Motor neuron (in vitro differentiated cells): ENCODE results near the gene MMP8. TPM values are rescaled to one million over a fixed set of nuclear protein-coding genes. Genes with fewer than 3 reads are reported as not detected.

Source experiments
- ATAC-seq, 8 experiments: fragments of 200-7000 bp; cut with Tn5 transposase; replicated peaks in 6 of 8; 2 replicates each; pipeline ENCODE4 v1.8.0; 2021; ENCODE audit warnings: mild to moderate bottlenecking in 8 of 8, moderate library complexity in 8 of 8
- H3K27ac ChIP-seq, 2 donors: fragments of 250-450 bp; sonication (Bioruptor Pico); 2 replicates each; pipeline ENCODE4 v1.9.0; 2021; ENCODE audit warnings: antibody characterized with exemption in 2 of 2, mild to moderate bottlenecking in 2 of 2, moderate library complexity in 1 of 2
- H3K4me1 ChIP-seq, 2 donors: fragments of 250-450 bp; sonication (Bioruptor Pico); replicated peaks in 1 of 2; 2 replicates each; pipeline ENCODE4 v1.6.1; 2021; ENCODE audit warnings: antibody characterized with exemption in 2 of 2, mild to moderate bottlenecking in 2 of 2, moderate library complexity in 1 of 2
- H3K4me3 ChIP-seq, 5 donors: fragments of 250-450 bp; sonication (Bioruptor Pico); 2 replicates each; pipeline ENCODE4 v1.9.0; 2021; ENCODE audit warnings: antibody characterized with exemption in 5 of 5, mild to moderate bottlenecking in 5 of 5, moderate library complexity in 4 of 5
- WGBS, 10 experiments: fragments of 450-650 bp; shearing (Covaris generic); methylation state at CpG; one replicate each; pipeline ENCODE4 v1.0.0; 2022; 5-methylcytosine and 5-hydroxymethylcytosine counted together
- in situ Hi-C, 9 experiments: fragments of 400-800 bp; cut with MboI; loops; one replicate each; pipeline ENCODE4 v1.15.0; 2021; ENCODE audit warnings: low sequenced_read_pairs in 9 of 9, low pct_unique_long_range_greater_than_20kb in 2 of 9; ENCODE audit not compliant: unreplicated experiment in 9 of 9
- total RNA-seq, 8 experiments: library from RNA; unstranded; fragments of 300-600 nt; gene quantifications; 2 replicates each; pipeline versions ENCODE4 v1.2.3 to v1.2.4, GENCODE V29; 2022

MMP8 gene
- total RNA-seq, 8 experiments from 2014 or later: 0.10 to 0.32 (median 0.21) TPM; not detected in 3

DNA sequence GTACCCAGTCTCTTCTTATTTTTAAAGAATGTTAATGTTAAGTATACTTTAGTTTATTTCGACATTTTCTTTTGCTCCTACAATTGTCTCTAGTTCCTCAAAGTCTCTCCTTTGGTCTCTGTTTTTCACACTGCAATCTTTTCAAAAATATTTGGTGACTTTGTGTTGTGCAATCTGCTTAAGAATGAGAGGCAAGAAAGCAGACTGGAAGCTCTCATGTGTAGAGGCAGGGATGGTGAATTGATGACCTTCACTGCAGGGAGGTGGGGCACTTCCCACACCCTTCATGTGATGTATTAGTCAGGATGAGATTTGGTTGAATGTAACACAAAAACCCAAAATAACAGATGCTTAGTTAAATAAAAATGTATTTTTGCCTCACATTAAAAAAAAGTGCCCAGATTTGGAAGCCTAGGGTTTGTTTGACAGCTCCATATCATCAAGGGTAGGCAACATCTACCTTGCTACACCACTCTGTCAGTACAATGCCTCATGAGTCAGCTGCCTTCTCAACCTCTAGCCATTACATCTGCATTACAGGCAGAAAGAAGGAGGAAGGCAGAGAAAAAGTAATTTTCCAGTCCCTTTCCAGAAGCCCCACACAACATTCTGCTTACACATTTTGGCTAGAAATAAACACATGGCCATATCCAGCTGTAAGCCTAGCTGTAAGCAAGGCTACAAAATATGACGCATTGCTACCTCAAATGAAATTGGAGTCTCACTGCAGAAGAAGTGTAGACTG, 15.4 kb downstream of the MMP8 start:
- no peak overlapping the region for H3K4me3 ChIP-seq
- no peak overlapping the region for H3K27ac ChIP-seq
- H3K4me1 ChIP-seq: no peaks in the 10 kb centered on the region
- WGBS, 10 experiments: 44 to 100% (median 88%) methylated on average over 1 to 2 of the region's 2 CpGs
- in situ Hi-C loops: no loop called here
- ATAC-seq: peak in 2 of 8 experiments; percentile 87 to 94

DNA sequence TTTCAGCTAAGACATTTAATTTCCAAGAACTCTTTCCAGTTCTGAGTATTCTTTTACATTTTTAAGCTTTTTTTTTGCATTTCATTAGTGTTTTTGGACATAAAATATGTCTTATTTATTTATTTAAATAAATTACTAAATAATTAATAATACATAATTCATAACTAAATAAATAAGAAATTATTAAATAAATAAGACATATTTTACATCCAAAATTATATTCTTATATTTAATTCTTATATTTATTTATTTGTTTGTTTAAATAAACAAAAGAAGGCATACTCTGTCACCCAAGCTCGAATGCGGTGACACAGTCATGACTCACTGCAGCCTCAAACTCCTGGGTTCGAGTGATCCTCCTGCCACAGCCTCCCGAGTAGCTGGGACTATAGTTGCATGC, 16.1 kb downstream of the MMP8 start:
- Histone ChIP-seq H3K4me1 (no peaks in the 10 kb centered on the region), H3K27ac (no peak overlapping the region), H3K4me3 (no peak overlapping the region)
- 51 to 90% (median 81%) methylated on average over 2 to 4 of the region's 4 CpGs for WGBS, 10 experiments
- no peak for ATAC-seq
- in situ Hi-C loops: no loop called here

DNA sequence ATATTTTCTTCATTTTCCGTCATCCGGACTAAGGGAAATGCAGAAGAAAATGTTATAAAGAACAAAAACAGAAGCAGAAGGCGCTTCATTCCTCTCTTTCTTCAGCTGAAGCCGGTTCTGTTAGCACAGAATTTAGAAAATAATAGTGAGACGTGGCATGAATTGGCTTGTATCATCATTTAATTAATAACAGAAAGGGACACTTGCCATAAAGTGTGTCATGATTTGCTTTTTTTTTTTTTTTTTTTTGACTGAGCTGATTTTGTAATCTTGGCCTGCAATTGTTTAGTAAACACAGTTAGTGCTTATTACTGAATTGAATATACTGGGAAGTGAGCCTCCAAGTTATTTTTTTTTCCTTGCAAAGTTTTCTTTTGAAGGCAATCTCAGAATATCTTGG, 19.1 kb downstream of the MMP8 start, which contains the start of gene MMP27:
Gene MMP27 (minus strand): TSS at position 144 of the 400 bp plus-strand sequence. CDS start 55 bp downstream, at position 89.
- in situ Hi-C loops: no loop called here
- Histone ChIP-seq H3K4me1 (no peaks in the 10 kb centered on the region), H3K27ac (no peak within 1 kb of the TSS), H3K4me3 (no peak within 1 kb of the TSS)
- WGBS, 10 experiments: 6 to 70% (median 29%) methylated on average over 4 to 5 of the region's 5 CpGs; no CpG with 5 or more reads in 3 of the 10 experiments
- no peak for ATAC-seq

DNA sequence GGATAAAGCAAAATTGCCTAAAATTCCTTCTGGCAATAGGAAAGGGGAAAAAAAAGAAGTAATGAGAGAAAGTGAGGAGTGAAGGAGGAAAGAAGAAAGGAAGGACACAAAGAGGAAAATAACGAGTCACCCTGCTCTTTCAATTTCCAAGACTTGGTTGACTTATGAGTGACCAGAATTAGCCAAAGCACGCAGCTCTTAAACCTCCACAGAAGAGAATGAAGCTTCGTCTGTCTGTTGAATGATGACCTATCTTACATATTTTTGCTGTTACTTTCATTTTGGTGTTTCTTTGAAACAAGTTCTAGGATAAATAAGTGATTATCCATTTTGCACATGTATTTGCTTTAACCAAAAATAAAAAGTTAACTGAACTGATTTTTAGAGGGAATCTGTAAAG, 19.9 kb downstream of the MMP8 start:
- Histone ChIP-seq H3K4me1 (no peaks in the 10 kb centered on the region), H3K27ac (no peak overlapping the region), H3K4me3 (no peak overlapping the region)
- 2 to 94% (median 81%) methylated on average over 1 to 3 of the region's 3 CpGs for WGBS, 10 experiments
- ATAC-seq: no peak
- in situ Hi-C loops: no loop called here

DNA sequence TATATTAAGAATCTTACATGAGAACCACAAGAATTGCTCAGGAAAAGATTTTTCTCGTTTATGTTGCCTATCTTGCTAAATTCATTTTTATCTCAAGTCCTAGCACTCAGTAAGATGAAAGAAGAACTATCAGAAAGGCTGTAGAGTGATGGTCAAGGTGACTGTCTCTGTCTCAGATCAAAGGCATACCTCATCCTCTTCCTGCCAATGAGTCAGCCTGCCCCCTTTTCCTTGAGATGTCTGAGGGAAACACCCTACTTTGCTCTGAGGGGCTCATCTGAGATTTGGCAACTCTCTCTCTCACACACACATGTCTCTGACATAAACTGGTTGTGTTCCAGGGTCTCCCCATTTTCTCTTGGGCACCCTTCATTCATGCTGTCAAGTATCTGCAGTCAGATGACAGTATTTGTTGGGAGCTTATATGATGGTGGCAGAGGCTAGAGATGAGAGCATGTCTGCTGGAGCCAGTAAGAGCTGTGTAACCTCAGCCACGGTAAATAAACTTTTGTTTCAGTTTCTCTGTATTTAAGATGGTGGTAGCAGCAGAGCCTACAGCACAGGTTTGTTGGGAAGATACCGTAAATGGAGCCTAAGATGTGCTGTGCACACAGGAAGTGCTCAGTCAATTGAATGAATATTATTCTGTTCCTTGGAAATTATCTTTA, 20.8 kb downstream of the MMP8 start:
- Histone ChIP-seq H3K4me1 (no peaks in the 10 kb centered on the region), H3K4me3 (no peak overlapping the region), H3K27ac (no peak overlapping the region)
- WGBS, 10 experiments: 35 to 81% (median 50%) methylated on average over 1 to 3 of the region's 3 CpGs; no CpG with 5 or more reads in 1 of the 10 experiments
- in situ Hi-C loops: no loop called here
- ATAC-seq: no peak

DNA sequence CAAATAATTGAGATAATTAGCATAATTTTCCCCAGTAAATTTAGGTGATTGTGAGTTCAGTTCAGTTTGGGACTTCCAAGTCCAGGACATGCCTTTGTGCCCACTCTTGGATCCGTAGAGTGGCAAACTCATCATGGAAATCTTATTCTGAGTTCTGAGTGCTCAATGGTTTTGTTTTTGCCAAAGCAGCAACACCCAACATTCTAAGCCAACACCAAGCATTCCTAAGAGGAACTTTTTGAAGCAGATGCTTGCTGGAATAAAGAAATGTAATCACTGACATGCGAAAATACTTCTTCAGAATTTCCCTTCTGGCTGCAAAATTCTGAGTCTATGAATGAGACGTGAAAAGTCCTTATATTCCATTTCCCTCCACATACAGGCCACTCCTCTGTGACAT, 29.6 kb downstream of the MMP8 start:
- Histone ChIP-seq H3K4me3 (no peak overlapping the region), H3K4me1 (no peaks in the 10 kb centered on the region), H3K27ac (no peak overlapping the region)
- in situ Hi-C loops: no loop called here
- ATAC-seq: peak in 1 of 8 experiments; percentile 40
- whole genome bisulfite sequencing, 10 experiments: 0 to 100% (median 80%) methylated on average over 1 to 3 of the region's 3 CpGs; no CpG with 5 or more reads in 3 of the 10 experiments

DNA sequence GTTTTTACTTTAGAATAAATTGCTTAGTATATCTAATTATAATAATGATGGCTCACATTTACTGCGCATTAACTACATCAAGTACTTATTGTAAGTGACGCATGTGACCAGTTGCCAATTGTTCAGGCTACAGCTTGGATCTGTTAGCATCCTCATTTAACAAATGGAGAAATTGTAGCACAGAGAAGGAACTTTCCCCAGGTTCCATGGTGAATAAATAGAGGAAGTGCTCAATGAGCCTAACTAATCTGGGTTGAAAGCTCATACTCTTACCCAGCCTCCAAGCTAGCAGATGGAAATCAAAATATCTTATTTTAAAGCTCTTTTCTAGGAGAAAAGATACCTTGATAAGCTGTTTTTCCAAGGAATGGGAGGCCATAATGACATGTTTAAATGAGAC, 39.0 kb downstream of the MMP8 start:
- no peak overlapping the region for H3K27ac ChIP-seq
- ATAC-seq: no peak
- in situ Hi-C loops: no loop called here
- no peaks in the 10 kb centered on the region for H3K4me1 ChIP-seq
- WGBS, 10 experiments: 83 to 100% (median 95%) methylated on average over 1 to 2 of the region's 2 CpGs; no CpG with 5 or more reads in 3 of the 10 experiments
- no peak overlapping the region for H3K4me3 ChIP-seq

DNA sequence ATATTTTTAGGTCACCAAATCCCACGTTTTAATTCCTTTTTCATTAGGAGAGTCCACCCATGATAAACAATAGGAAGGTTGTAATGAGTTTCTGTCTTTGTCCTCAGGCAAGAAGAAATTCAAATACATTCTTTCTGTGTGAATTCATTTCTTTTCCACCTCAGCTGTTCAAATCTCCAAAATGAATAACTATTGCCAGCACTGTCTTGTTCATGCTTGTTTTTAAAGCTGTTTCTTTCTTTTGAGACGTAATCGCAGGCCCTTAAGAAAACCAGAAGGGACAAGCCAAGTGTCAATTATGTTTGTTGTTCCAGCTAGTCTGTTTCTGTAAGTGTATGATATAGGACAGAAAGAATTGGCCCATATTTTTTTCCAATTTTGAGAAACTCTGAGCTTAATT, 39.4 kb downstream of the MMP8 start:
- ATAC-seq: peak in 3 of 8 experiments; percentile 66 to 79 (median 68)
- Histone ChIP-seq H3K4me1 (no peaks in the 10 kb centered on the region), H3K4me3 (no peak overlapping the region), H3K27ac (no peak overlapping the region)
- in situ Hi-C loops: no loop called here
- 3 to 82% (median 54%) methylated on average over 1 to 3 of the region's 3 CpGs; no CpG with 5 or more reads in 2 of the 10 experiments for WGBS, 10 experiments

DNA sequence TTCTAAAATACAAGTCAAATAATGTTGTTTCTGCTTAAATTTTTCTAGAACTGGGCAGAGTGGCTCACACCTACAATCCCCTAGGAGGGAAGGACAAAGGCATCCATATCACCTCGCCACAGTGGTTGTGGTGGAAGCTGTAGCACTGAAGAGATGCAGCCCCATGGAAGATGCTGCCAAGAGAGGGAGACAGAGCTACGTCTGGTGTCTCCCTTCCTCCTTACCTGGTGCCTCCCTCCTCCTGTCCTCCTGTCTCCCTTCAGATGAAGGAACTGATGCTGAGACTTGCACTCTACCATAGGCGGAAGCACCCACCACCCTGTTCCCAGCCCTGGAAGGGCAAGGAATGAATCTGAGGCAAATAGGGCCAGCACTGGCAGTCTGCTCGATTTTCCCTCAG, 41.5 kb downstream of the MMP8 start:
- Histone ChIP-seq H3K4me3 (no peak overlapping the region), H3K4me1 (no peaks in the 10 kb centered on the region), H3K27ac (no peak overlapping the region)
- ATAC-seq: no peak
- in situ Hi-C loops: no loop called here
- WGBS, 10 experiments: 27 to 100% (median 86%) methylated on average over 1 to 3 of the region's 4 CpGs; no CpG with 5 or more reads in 2 of the 10 experiments

DNA sequence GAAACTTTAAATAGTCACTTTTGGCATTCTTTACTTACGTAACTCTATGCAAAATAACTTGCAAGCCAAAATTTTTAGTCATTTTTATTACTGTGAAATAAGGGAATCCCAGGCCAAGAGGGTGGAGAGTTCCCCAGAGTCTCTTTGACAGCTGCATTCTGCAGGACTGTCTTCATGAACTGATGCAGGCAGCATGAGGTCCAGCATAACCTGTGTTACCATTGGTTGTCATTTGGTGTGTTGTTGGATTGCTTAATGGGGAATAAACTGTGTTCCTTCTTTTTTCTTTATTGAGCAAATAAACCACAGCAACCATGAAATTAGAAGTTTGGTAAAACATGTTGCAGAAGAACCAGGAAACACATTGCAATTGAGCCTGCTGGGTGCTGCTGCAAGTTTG, 43.8 kb downstream of the MMP8 start:
- WGBS, 10 experiments: 83 to 100% (median 100%) methylated on average over 1 of the region's 1 CpG; no CpG with 5 or more reads in 6 of the 10 experiments
- Histone ChIP-seq H3K4me1 (no peaks in the 10 kb centered on the region), H3K4me3 (no peak overlapping the region), H3K27ac (no peak overlapping the region)
- ATAC-seq: peak in 2 of 8 experiments; percentile 41 to 48
- in situ Hi-C loops: no loop called here

DNA sequence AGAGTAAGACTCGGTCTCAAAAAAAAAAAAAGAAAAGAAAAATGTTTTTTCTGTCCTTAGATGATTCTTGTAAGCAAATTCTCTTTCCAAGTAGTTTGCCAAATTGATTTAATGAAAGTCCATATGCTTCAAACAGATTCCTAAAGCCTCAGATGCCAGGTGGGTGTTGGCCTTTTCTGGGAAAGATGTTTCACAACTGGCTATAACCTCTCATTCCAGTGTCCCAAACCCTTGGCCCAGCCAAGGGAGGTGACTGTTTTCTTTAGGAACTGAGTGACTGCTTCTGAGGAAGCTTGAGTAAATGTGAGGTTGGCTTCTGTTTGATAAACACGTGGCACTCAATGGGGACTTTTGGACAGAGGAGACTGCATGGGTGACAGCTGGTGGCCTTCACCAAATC, 46.7 kb downstream of the MMP8 start:
- in situ Hi-C loops: no loop called here
- Histone ChIP-seq H3K27ac (no peak overlapping the region), H3K4me1 (no peaks in the 10 kb centered on the region), H3K4me3 (no peak overlapping the region)
- peak in 2 of 8 experiments; percentile 33 to 43 for ATAC-seq
- 0 to 100% (median 76%) methylated on average over 1 to 2 of the region's 2 CpGs; no CpG with 5 or more reads in 2 of the 10 experiments for WGBS, 10 experiments

DNA sequence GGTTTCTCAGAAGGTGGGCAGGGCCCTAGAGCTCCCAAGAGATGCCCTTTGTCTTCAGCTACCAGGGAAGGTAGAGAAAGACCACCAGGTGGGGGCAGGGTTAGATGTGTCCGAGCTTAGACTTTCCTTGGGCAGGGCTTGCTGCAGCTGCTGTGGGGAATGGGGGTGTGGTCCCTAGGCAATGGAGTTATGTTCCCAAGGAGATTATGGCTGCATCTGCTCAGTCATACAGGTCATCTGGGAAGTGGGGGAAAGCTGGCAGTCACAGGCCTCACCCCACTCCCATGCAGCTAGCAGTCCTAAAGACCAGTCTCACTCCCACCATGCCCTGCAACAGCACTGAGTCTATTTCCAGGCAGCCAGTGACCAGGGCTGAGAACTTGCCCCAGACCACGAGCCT, 48.7 kb downstream of the MMP8 start:
- 17 to 83% (median 50%) methylated on average over 1 to 2 of the region's 2 CpGs; no CpG with 5 or more reads in 5 of the 10 experiments for WGBS, 10 experiments
- Histone ChIP-seq H3K4me3 (no peak overlapping the region), H3K4me1 (no peaks in the 10 kb centered on the region), H3K27ac (no peak overlapping the region)
- ATAC-seq: peak in 3 of 8 experiments; percentile 41 to 64 (median 51)
- in situ Hi-C loops: no loop called here

DNA sequence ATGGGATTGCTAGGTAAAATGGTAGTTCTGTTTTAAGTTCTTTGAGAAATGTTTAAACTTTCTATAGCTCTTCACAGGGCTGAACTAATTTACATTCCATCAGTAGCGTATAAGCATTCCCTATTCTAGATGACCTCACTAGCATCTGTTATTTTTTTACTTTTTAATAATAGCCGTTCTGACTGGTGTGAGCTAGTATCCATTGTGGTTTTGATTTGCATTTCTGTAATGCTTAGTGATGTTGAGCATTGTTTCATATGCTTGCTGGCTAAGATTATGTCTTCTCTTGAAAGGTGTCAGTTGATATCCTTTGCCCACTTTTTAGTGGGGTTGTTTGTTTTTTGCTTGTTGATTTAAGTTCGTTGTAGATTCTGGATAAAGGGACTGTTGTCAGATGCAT, 55.1 kb downstream of the MMP8 start:
- Histone ChIP-seq H3K27ac (no peak overlapping the region), H3K4me1 (no peaks in the 10 kb centered on the region), H3K4me3 (no peak overlapping the region)
- in situ Hi-C loops: no loop called here
- WGBS, 10 experiments: 36 to 94% (median 67%) methylated on average over 1 to 3 of the region's 3 CpGs
- peak in 2 of 8 experiments; percentile 52 to 80 for ATAC-seq
